Dermis microvascular lymphatic vessel endothelial cell (primary cell): ENCODE results near the gene TXNDC11. TPM values are rescaled to one million over a fixed set of nuclear protein-coding genes. Genes with fewer than 3 reads are reported as not detected.

Source experiments
- DNase-seq, 2 donors: peaks; one replicate each; pipeline versions ENCODE4 v3.0.0 to v3.0.0-alpha.2; 2010; ENCODE audit warnings: low read depth in 2 of 2
- total RNA-seq: library from RNA; depleted of rRNA; stranded (reverse); fragments of >200 nt; gene quantifications from 2 replicates; pipeline ENCODE4 v1.2.1, GENCODE V29; 2014

TXNDC11 gene
- total RNA-seq, 1 donor from 2014 or later = 17.6 TPM

- no peak for DNase-seq
Observed at GRCh38 chr16:11691771-11692170, 50.9 kb downstream of the TXNDC11 start.

DNA sequence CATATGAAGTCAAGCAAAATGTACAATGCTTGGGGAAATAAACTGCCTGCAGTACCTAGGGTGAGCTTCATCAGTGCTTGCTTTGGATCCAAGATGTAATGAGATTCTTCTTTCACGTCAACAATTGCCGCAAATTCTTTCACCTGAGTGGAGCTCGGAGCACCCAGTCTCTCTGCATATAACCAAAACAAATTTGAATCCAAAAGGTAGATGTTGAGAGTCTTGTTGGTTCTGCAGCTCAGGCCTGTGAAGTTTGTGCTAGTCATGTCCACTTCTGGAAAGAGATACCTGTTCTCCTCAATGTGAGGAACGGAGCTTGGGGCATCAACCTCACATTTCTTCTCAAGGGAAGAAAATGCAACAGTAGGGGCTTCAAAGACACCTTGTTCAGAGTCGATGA, 51.4 kb downstream of the TXNDC11 start:
- DNase-seq = no peak

DNA sequence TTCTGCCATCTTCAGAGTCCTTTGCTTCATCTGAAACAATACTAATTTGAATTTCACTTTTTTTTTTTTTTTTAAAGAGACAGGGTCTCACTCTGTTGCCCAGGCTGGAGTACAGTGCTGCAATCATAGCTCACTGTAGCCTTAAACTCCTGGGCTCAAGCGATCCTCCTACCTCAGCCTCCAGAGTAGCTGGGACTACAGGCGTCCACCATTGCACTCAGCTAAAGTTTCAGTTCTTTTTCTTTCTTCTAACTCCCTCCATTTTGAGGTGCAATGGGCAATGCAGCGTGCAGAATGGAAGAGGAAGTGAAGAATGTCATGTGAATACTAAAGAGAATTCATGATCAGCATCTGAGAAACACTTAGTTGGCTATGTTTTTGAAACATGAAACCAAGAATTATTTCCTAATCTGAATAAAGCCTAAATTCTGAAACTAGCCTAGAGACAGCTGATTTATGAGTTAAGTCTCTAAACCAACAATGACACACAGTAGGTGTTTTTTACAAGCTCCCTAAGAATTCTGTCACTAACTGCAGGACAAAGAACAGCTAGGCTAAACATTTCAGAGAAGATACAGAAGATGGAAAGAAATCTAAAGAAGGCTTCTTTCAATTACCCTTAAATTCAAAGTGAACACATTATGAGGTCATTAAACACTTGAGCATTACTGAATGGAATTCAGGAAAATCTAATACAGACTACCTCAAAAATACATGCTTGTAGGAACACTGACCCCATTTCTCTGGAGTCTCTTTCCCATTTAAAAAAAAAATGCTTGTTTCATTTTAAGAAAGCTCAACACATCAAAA, 53.4 kb downstream of the TXNDC11 start:
- no peak for DNase-seq

GRCh38 chr16:11688520-11688886, 54.2 kb downstream of the TXNDC11 start:
- DNase-seq = no peak

DNA sequence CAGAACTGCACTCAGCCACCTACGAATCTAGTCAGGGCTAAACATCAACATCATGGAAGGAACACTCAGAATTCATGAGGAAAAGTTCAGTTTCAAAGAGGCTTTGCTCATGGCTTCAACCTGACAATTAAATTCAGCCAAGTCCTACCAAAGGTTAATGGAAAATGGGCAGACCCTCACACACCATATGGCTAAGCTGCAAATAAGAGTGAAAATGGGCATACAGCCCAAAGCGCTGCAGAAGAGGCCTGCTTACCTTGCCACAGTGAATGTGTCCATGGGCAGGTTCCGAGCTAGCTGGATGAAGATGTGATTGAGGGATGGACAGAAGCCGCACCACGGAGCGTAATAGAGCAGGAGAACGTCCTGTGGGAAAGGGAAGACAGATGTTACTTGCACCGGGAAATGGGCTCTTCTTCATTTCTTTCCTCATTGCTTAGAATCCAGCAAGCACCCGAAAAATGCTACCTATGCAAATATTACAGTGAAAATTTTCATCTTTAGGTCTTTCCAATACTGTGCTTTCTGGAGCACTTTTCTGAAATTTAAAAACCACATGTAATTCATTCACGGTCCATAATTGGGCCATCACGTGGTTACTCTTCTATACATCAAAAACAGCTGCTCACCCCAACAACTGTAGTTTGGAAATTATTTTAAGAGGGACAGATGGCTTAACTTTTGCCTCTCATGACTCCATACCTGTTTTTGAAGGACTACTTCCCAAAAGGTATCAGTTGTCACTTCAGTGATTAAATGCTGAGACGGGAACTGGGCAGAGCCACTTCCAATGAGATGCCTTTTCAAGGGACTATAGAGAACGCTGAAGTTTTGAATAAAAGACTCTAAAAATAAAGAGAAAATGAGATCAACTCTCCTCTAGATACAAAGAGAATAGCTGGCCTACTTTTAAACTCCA, 54.8 kb downstream of the TXNDC11 start:
- DNase-seq = peak in 1 of 2 donors; percentile 29

GRCh38 chr16:11686713-11687380, 55.8 kb downstream of the TXNDC11 start:
- DNase-seq = no peak

GRCh38 chr16:11685844-11686618, 56.6 kb downstream of the TXNDC11 start:
- no peak for DNase-seq

DNA sequence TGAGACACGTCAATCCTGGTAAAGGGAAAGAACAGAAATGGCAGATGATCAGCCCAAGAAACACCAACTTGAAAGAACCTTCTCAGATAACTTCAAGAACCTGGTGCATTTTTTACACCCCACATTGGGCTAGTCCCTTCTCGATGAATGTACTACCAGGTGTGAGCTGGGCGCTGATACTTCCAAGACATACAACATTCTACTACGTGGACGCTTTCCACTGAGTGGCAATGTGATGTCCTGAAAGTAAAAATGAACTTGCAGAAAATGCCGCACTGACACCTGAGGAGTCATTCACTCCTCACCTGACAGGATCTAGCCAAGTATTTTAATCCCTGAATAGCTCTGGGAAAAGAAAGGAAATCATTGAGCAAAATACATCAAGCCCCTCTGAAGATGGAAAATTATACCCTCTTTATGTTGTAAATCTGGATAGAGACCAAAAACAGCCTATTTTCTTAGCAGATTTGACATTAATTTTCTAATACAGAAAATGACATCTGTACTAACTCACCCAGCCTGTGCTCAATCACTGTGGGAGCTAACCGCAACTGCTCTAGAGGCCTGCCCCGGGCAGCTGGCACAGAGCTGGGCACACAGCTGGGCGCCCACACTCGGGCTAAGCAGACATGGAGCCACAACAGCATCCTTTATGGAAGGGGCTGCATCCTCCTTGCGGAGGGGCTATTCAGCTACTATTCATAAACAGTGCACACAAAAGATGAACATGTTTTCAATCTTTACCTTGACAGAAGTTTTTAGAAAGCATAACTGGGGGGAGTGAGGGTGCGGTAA, 58.2 kb downstream of the TXNDC11 start:
- no peak for DNase-seq

GRCh38 chr16:11683145-11683544, 59.5 kb downstream of the TXNDC11 start:
- DNase-seq = no peak

- peak in 1 of 2 donors; percentile 23 for DNase-seq
Observed at GRCh38 chr16:11682655-11683096, 60.0 kb downstream of the TXNDC11 start.

DNA sequence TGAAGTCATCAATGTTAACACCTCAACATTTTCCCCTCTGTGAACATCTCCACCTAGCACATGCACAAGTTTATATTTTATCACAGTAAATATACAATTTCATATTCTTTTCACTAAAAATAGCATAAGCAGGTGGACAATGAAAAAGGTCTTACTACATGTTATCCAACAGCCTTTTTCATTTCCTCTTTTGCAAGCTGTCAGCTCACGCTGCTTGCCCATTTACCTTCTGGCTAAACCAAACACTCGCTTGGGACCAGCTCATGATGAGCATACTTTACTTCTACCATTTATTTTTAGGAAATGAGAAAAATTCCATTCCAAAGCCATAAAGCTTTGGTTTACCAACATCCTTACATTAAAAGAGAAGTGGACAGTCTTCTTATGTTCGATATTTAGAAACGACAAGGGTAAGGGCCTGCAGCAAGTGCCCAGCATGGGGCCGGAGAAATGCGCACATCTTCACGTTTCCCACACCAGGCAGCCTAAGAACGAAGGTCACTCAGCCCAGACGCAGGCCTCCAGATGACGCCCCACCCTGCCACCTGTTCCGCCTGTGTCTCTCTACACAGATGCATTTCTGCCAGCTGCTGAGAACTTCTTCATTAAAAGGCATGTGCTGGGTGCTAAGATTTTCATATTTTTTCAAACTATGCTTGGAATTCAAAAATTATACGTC, 60.5 kb downstream of the TXNDC11 start:
- no peak for DNase-seq

DNA sequence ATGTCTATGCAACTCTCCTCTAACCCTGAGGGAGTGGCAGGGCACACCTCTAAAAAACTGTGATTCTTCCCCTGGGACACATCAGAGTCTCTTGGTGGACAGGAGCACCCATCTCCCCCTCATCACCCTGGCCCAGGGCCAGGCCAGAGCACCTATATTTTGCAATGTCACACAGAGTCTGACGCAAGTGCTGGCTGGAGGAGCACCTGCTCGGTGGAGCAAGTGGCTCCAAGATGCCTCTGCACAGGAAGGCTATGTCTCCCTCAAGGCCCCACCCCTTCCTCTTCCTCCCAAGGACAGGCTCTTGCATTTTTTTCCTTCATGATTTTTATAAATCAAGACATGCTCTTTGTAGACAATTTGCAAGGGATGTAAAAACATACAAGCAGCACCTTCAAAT, 61.1 kb downstream of the TXNDC11 start:
- DNase-seq = no peak

DNA sequence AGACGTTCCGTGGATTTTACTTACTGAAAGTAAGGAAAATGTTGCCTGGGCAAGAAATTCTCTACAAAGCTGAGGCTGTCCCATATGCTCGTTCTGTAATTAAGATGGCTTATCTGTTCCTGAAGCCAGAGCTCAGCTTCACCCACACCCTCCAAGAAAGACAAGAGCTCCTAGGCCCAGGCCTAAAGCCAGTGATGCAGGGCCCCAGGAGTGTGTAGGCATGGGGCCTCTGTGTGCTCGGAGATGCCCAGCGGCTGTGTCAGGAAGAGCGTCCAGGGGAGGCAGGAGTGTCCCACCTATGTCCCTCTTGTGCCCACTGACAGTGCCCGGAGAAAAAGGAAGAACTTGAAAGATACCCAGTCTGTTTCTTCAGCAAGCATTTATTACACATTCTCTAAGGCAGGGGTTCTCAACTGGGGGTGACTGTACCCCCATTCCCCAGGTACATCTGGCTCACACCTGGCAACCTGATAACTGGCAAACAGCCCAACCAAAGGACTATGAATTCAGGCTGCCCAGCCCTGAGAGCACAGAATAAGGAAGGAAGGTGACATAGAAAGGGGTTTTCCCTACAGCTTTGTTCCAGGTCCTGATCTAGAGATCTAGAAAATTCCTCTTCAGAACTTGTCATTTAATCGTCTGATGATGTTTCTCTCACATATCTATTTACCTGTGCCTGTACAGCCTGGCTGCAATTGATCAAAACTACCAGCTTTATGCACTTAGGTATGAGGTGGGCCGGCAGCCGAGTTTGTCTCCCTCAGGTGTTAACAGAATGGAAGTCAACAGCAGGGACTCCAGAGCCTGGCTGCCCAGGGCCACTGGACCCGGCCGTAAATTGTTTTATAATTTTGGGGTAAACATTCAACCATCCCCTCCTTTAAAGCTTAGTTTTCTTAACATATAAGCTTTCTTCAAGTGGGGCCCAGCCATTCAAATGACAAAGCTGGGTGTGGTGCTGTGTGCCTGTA, 62.4 kb downstream of the TXNDC11 start:
- no peak for DNase-seq

DNA sequence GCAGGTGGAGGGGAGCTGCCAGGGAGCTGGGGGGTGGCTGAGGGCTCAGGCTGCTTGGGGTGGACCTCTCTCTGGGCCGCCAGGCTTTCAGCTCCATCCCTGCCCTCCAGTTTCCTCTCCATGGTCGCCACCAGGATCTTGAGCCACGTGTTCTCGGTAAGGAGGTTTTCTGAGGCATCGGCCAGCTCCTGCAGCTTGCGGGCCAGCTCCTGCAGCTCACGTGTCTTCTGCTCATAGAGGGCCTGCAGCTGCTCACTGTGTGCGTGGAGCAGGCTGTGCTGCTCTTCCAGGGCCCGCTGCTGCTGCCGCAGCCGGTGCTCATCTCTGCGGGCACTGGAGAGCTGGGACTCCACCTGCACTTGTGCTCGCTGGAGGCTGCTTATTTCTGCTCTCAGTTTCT, 63.4 kb downstream of the TXNDC11 start:
- DNase-seq = no peak

DNA sequence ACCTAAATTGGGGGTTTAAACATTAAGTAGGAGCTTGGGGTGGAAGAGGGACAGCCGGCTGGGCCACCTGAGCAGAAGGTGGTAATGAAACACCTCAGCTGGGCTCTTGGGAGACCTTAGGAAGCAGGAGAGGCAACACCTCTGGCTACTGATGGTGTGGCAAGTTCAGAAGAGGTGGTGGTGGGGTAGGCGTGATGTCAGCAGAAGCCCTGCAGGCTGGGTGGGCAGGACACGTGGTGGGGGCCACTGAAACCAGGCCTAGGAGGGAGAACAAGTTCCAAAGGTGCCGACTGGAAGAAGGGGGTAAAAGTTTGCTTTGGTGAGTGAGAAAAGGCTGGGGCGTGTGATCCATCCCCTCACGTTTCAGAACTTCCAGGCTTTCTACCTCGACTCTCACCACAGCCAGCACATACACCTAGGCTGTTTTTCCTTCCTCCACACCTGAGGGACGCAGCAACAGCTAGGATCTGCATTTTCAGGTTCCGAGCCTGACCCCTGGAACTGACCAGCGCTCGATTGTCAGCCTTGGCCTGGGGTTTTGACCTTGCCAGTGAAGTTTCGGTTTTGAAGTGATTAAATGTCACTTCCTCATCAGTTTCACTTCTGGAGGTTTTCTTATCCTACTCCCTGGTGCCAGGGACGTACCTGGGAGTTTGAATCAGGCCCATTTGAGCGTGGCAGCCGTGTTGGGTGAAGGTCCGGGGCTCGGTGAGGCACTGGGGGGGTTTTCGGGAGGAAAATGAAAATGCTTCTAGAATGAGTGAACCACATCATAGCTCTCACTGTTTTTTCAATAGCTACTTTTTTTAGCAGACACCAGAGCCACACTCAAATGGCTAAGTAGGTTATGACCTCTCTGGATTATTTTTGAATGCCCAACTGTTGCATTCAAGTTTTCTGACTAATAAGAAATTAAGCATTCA, 64.4 kb downstream of the TXNDC11 start:
- no peak for DNase-seq

- no peak for DNase-seq
Observed at GRCh38 chr16:11677451-11677951, 65.2 kb downstream of the TXNDC11 start.

GRCh38 chr16:11676799-11677198, 65.9 kb downstream of the TXNDC11 start:
- DNase-seq = no peak
